ENCODE measurements around the gene VWA1.
"Not testable (repeated sequence)": the region's sequence is repeated elsewhere in the genome, so short reads cannot be mapped to it uniquely, and the experiment has no call there.

The VWA1 gene

GRCh38 chr1:1425753-1426495 is 9.6 kb upstream of the VWA1 start:
- Mint-ChIP-seq H3K4me1 (peaks cover 10% of the 10 kb centered on the region), H3K27ac (no peak overlapping the region), H3K27me3 (peaks cover 24% of the 10 kb centered on the region), H3K36me3 (ENCODE audit: low read depth) (peaks cover 2% of the 10 kb centered on the region), H3K4me3 (no peak overlapping the region), H3K9me3 (no peaks in the 10 kb centered on the region)
- DNase-seq (no peak), ATAC-seq (no peak)

GRCh38 chr1:1426496-1427105 is 8.9 kb upstream of the VWA1 start:
- H3K4me3 Mint-ChIP-seq = no peak overlapping the region
- H3K27ac Mint-ChIP-seq = no peak overlapping the region
- H3K4me1 Mint-ChIP-seq = peaks cover 9% of the 10 kb centered on the region
- peaks cover 2% of the 10 kb centered on the region for H3K36me3 Mint-ChIP-seq (ENCODE audit: low read depth)
- no peak for ATAC-seq
- peaks cover 24% of the 10 kb centered on the region for H3K27me3 Mint-ChIP-seq
- no peaks in the 10 kb centered on the region for H3K9me3 Mint-ChIP-seq
- no peak for DNase-seq

DNA sequence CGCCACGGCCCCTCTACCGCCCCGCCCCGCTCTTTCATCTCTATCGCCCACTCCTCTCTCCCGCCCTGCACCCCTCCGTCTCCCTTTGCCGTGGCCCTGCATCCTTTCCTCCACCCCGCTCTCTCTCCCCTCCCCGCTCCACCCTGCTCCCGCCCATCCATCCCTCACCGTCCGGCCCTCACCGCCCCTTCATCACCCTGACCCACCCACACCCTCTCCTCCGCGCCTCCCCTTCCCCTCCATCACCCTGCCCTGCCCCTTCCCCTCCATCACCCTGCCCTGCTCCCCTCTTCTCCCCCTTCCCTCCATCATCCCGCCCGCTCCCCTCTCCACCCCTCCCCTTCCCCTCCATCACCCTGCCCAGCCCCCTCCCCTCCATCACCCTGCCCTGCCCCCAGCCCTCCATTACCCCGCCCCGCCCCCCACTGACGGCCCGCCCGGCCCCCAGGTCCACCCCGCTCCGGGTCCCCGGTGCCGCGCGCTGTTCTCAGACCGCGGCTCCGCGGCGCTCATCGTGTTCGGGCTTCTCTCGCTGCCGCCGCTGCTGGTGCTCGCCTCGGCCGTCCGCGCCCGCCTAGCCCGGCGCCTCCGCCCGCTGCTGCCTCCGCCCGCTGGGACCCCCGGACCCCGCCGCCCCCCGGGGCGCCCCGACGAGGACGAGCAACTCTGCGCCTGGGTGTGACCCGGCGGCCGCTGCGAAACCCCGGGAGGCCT is 8.2 kb upstream of the VWA1 start:
- ATAC-seq (no peak), DNase-seq (no peak)
- H3K4me1 Mint-ChIP-seq = peaks cover 8% of the 10 kb centered on the region
- no peak overlapping the region for H3K27ac Mint-ChIP-seq
- H3K27me3 Mint-ChIP-seq = peaks cover 22% of the 10 kb centered on the region
- H3K9me3 Mint-ChIP-seq = no peaks in the 10 kb centered on the region
- H3K4me3 Mint-ChIP-seq = no peak overlapping the region
- H3K36me3 Mint-ChIP-seq (ENCODE audit: low read depth) = peaks cover 2% of the 10 kb centered on the region

DNA sequence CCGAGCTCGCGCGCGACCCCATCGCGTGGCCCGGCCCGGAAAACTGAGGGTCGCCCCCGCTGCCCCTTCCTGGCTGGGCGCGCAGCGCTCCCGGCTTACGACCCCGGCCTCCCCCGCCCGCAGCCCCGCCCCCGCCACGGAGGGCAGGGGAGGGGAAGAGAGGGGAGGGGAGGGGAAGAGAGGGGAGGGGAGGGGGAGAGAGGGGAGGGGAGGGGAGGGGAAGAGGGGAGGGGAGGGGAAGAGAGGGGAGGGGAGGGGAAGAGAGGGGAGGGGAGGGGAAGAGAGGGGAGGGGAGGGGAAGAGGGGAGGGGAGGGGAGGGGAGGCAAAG is 7.7 kb upstream of the VWA1 start:
- ATAC-seq (no peak), DNase-seq (no peak)
- Mint-ChIP-seq H3K4me1 (peaks cover 4% of the 10 kb centered on the region), H3K27ac (no peak overlapping the region), H3K4me3 (no peak overlapping the region), H3K27me3 (peaks cover 21% of the 10 kb centered on the region), H3K36me3 (ENCODE audit: low read depth) (peaks cover 2% of the 10 kb centered on the region), H3K9me3 (no peaks in the 10 kb centered on the region)

DNA sequence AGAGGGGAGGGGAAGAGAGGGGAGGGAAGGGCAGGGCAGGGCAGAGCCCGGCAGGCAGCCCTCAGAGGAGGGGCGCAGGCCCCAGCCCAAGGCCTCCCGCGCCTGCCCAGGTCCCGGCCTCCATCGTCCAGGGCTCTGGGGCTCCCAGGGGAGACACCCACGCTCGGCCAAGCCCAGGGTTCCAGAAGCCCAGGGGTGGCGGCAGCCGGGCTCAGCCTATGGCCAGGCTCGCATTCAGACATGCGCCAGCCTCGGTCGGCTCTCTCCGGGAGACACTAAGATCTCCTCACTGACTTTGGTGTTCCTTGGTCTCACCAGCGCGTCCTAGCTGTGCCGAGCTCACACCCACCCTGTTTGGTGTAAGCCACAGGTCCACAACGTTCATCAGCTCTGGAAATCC is 7.3 kb upstream of the VWA1 start:
- no peak overlapping the region for H3K4me3 Mint-ChIP-seq
- H3K4me1 Mint-ChIP-seq = peaks cover 2% of the 10 kb centered on the region
- H3K27ac Mint-ChIP-seq = peak overlapping the region; percentile 21
- H3K9me3 Mint-ChIP-seq = no peaks in the 10 kb centered on the region
- peaks cover 21% of the 10 kb centered on the region for H3K27me3 Mint-ChIP-seq
- peaks cover 2% of the 10 kb centered on the region for H3K36me3 Mint-ChIP-seq (ENCODE audit: low read depth)
- DNase-seq = no peak
- ATAC-seq = no peak

DNA sequence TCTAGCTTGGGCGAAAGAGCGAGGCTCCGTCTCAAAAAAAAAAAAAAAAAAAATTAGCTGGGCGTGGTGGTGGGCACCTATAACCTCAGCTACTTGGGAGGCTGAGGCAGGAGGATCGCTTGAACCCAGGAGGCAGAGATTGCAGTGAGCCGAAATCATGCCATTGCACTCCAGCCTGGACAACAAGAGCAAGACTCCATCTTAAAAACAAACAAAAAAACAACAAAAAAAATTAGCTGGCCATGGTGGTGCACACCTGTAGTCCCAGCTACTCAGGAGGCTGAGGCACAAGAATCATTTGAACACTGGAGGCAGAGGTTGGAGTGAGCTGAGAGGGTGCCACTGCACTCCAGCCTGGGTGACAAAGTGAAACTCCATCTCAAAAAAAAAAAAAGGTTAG is 6.5 kb upstream of the VWA1 start:
- H3K4me1 Mint-ChIP-seq; DNase-seq; H3K27ac Mint-ChIP-seq; ATAC-seq; H3K36me3 Mint-ChIP-seq (ENCODE audit: low read depth); H3K9me3 Mint-ChIP-seq; H3K4me3 Mint-ChIP-seq: not testable (repeated sequence)
- peaks cover 21% of the 10 kb centered on the region for H3K27me3 Mint-ChIP-seq

GRCh38 chr1:1429671-1430073 is 5.8 kb upstream of the VWA1 start:
- H3K36me3 Mint-ChIP-seq (ENCODE audit: low read depth) = peaks cover 2% of the 10 kb centered on the region
- DNase-seq (no peak), ATAC-seq (no peak)
- H3K27me3 Mint-ChIP-seq = peaks cover 22% of the 10 kb centered on the region
- H3K4me3 Mint-ChIP-seq = no peak overlapping the region
- no peaks in the 10 kb centered on the region for H3K9me3 Mint-ChIP-seq
- H3K4me1 Mint-ChIP-seq = peaks cover 7% of the 10 kb centered on the region
- no peak overlapping the region for H3K27ac Mint-ChIP-seq

GRCh38 chr1:1430114-1430982 is 5.1 kb upstream of the VWA1 start:
- Mint-ChIP-seq H3K27ac (no peak overlapping the region), H3K27me3 (peaks cover 25% of the 10 kb centered on the region), H3K4me1 (peaks cover 10% of the 10 kb centered on the region), H3K36me3 (ENCODE audit: low read depth) (peaks cover 2% of the 10 kb centered on the region), H3K4me3 (no peak overlapping the region), H3K9me3 (no peaks in the 10 kb centered on the region)
- ATAC-seq = no peak
- no peak for DNase-seq

DNA sequence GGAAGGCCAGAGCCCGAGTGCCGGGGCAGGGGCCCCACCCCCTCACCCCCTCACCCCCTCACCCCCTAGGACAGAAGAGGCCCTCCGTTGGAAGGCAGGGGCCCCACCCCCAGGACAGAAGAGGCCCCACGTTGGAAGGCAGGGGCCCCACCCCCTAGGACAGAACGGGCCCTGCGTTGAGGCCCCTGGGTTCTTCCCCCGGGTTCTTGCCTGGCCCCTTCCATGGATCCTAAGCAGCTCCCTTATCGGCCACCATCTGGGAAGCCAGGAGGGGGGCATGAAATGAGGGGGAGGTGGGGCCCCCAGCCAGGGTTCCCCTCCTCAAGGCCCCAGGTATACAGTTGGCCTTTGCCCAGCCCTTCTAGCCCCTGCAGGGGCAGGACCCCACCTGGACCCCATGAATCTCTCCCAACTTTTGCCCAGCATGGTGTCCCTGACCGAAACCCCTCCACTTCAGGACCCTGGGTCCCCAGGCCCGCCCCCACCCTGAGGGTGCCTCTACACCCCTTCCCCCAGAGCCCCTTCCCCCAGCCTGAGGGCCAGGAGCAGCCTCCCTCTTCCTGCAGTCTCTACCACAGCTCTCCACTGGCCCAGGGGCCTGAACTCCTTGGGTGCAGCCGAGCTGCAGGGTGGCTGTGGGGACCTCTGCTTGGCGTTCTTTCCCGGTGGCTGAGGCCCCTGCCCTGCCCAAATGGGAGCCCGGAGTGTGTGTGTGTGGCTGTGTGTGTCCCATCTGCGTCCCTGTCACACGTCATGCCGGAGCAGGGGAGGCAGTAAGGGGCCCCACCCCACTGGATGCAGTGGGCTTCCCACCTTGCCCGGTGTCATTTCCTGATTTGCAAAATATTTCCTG is 4.3 kb upstream of the VWA1 start:
- Mint-ChIP-seq H3K4me1 (peaks cover 12% of the 10 kb centered on the region), H3K27me3 (peaks cover 26% of the 10 kb centered on the region), H3K4me3 (no peak overlapping the region), H3K36me3 (ENCODE audit: low read depth) (peaks cover 2% of the 10 kb centered on the region), H3K9me3 (no peaks in the 10 kb centered on the region), H3K27ac (no peak overlapping the region)
- ATAC-seq (no peak), DNase-seq (no peak)

- H3K27ac Mint-ChIP-seq = no peak overlapping the region
- peaks cover 2% of the 10 kb centered on the region for H3K36me3 Mint-ChIP-seq (ENCODE audit: low read depth)
- ATAC-seq (no peak), DNase-seq (no peak)
- peaks cover 29% of the 10 kb centered on the region for H3K27me3 Mint-ChIP-seq
- H3K4me1 Mint-ChIP-seq = peaks cover 14% of the 10 kb centered on the region
- H3K9me3 Mint-ChIP-seq = no peaks in the 10 kb centered on the region
- H3K4me3 Mint-ChIP-seq = no peak overlapping the region
Measured at GRCh38 chr1:1431845-1432273, 3.6 kb upstream of the VWA1 start.

- H3K27me3 Mint-ChIP-seq = peaks cover 29% of the 10 kb centered on the region
- H3K27ac Mint-ChIP-seq = no peak overlapping the region
- no peak for DNase-seq
- no peak overlapping the region for H3K4me3 Mint-ChIP-seq
- no peaks in the 10 kb centered on the region for H3K9me3 Mint-ChIP-seq
- ATAC-seq = no peak
- H3K36me3 Mint-ChIP-seq (ENCODE audit: low read depth) = peaks cover 2% of the 10 kb centered on the region
- peaks cover 14% of the 10 kb centered on the region for H3K4me1 Mint-ChIP-seq
Measured at GRCh38 chr1:1432274-1432950, 3.1 kb upstream of the VWA1 start.

DNA sequence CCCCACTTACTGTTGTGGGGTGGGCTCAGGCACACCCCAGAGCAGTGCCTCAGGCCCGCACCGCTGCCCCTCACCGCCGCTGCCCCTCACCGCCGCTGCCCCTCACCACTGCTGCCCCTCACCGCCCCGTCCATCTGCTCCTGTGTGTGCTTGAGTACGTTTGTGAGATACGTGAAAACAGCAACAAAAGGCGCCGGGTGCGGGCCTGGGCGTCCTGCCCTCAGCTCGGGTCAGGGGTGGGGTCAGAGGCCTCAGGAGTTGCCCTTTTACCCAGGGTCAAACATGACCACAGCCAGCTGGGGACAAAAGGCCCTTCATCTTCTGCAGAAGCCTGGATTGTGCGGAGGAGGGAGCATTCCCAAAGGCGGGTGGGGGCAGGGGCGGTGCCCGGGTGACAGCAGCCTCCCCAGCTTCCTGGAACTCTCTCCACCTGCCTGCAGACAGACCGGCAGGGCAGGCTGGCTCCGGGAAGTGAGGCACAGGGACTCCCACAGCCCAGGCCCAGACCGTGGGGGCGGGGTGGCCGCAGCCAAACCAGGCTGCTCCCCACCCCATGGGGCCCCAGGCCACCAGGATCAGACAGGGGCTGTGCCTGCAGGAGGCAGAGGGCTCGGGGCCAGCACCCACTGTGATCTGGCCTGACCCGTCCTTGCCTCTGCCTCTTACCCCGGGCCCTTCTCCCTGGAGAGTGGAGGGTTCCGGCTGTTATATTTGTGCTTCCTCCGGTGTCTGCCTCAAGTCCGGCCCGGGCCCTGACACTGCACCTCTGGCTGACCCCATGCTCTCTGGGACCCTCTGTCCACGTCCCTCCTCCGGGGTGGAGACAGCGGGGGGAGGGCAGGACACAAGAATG is 2.3 kb upstream of the VWA1 start:
- Mint-ChIP-seq H3K27me3 (peaks cover 29% of the 10 kb centered on the region), H3K36me3 (ENCODE audit: low read depth) (peaks cover 2% of the 10 kb centered on the region), H3K4me3 (peak overlapping the region; percentile 36)

GRCh38 chr1:1433804-1434130 is 1.7 kb upstream of the VWA1 start:
- Mint-ChIP-seq H3K9me3 (no peaks in the 10 kb centered on the region), H3K4me3 (peak overlapping the region; percentile 36), H3K27ac (peak overlapping the region; percentile 73), H3K4me1 (peaks cover 12% of the 10 kb centered on the region), H3K36me3 (ENCODE audit: low read depth) (no peaks in the 10 kb centered on the region), H3K27me3 (peaks cover 31% of the 10 kb centered on the region)
- ATAC-seq (peak; percentile 91), DNase-seq (peak; percentile 77)

More for the DNA sequence above, 2.3 kb upstream of the VWA1 start:
- Mint-ChIP-seq H3K9me3 (no peaks in the 10 kb centered on the region), H3K27ac (peak overlapping the region; percentile 73), H3K4me1 (peaks cover 14% of the 10 kb centered on the region)
- DNase-seq (no peak), ATAC-seq (no peak)

All from activated naive CD8-positive, alpha-beta T cell treated with anti-CD3 and anti-CD28 coated beads, Interleukin-2, amount 50 U/mL, for 24 hours (primary cell).